ENCODE results near the gene HTATSF1. TPM values are rescaled to one million over a fixed set of nuclear protein-coding genes. Genes with fewer than 3 reads are reported as not detected.

HTATSF1 gene
- total and polyA plus RNA-seq, 9 of the 15 experiments (the other 6 are each of a cell fraction or from before 2014, with no cell fraction given) = 2.6 to 87.7 (median 42.2) TPM

DNA sequence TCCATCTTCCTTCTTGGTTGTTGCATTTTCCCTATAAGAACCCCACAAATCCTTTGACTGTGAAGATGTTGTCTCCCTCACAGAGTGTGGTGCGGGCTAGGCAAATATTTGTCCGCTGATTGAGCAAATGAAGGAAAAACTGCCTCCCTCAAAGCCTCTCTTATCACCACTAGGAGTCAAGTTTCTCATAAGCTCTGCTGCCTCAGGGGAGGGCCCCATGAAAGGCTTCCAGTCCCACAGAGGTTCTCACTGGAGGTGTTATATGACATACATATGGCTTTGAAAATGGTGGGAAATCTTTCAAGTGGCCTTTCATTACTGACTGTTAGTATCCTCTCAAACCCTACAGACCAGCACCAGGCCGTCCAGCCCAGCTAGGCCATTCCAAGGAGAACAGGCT, 43.9 kb downstream of the HTATSF1 start:
- no peaks in the 10 kb centered on the region for H3K79me2 ChIP-seq (ENCODE audit: control insufficient read depth, insufficient read depth, low read length)
- no peaks in the 10 kb centered on the region for H3K9me1 ChIP-seq (ENCODE audit: control insufficient read depth, insufficient read depth, low read length)
- peak in 2 of 4 experiments; percentile 19 to 34 for DNase-seq (ENCODE audit: extremely low read depth in 1 of 4, low spot score in 3 of 4)
- WGBS (ENCODE audit: insufficient coverage, low coverage, missing lambda C conversion rate) = 3% methylated on average over 3 of the region's 3 CpGs
- peak; percentile 78 for ATAC-seq
- no peaks in the 10 kb centered on the region for H3K36me3 ChIP-seq (ENCODE audit: control insufficient read depth, insufficient read depth, low read length)
- no peak overlapping the region for H2AFZ ChIP-seq (ENCODE audit: low read depth, low read length)
- no peak overlapping the region for H3K4me3 ChIP-seq
- TF ChIP-seq ZBTB34 (CRISPR knock-in tag; IDR thresholded peaks at IDR 0.05) = no peak
- TF ChIP-seq, protein P1, sequence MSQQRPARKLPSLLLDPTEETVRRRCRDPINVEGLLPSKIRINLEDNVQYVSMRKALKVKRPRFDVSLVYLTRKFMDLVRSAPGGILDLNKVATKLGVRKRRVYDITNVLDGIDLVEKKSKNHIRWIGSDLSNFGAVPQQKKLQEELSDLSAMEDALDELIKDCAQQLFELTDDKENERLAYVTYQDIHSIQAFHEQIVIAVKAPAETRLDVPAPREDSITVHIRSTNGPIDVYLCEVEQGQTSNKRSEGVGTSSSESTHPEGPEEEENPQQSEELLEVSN (IDR thresholded peaks at IDR 0.05; ENCODE audit: borderline replicate concordance in 1 of 2, extremely low read depth in 1 of 2, insufficient read depth in 1 of 2, insufficient read length in 1 of 2, low read depth in 1 of 2, low read length in 1 of 2, poor library complexity in 1 of 2, severe bottlenecking in 1 of 2) = peak in 1 of 2 experiments; percentile 40
- H3K27me3 ChIP-seq (ENCODE audit: control insufficient read depth in 2 of 2, insufficient read depth in 2 of 2, low read length in 2 of 2) = peaks cover 0 to 25% of the 10 kb centered on the region in 2 experiments
- FAIRE-seq = no peak
- H3K27ac ChIP-seq (ENCODE audit: extremely low read depth, low read depth, low read length) = no peak overlapping the region
- ChIA-PET POLR2A (interaction anchor here (0.6 kb wide), 1 partner anchor 231 kb away, joined by 3 read pairs; no protein-coding TSS in a partner anchor), CTCF (ENCODE audit: low intra/inter-chr PET ratio) (no interaction called here)
- no peak overlapping the region for H3K4me2 ChIP-seq (ENCODE audit: insufficient read depth, low read length)
- intact Hi-C loops (cut with micrococcal nuclease) = no loop called here
- in situ Hi-C loops (cut with MboI) = no loop called here
- peaks cover 0 to 8% of the 10 kb centered on the region in 2 experiments; a peak in 1 of 5 replicates for H3K4me1 ChIP-seq (replicated peaks in 1 of 2; ENCODE audit: control insufficient read depth in 2 of 2, insufficient read depth in 2 of 2, low read length in 2 of 2)
- no peak overlapping the region for H3K9ac ChIP-seq (ENCODE audit: insufficient read depth in 1 of 2, low read depth in 2 of 2, low read length in 2 of 2)
- no peaks in the 10 kb centered on the region for H3K9me3 ChIP-seq (replicated peaks; ENCODE audit: control insufficient read depth, insufficient read depth, low read depth, low read length)
- no peaks in the 10 kb centered on the region for H4K20me1 ChIP-seq (replicated peaks; ENCODE audit: control insufficient read depth, insufficient read depth, low read length)
- BruUV-seq (replicated peaks) = no TSS peak

All from K562 (cell line).